OCI-M1 (cell line): Measurements from ENCODE around the gene DENND1A.
"Not testable (repeated sequence)": the region's sequence is repeated elsewhere in the genome, so short reads cannot be mapped to it uniquely, and the experiment has no call there.

Experiments
- DNase-seq: peaks from one replicate; lab custom pipeline; 2025; lab: John Stamatoyannopoulos, UW

DENND1A gene

GRCh38 chr9:123654218-123654993, 275.5 kb downstream of the DENND1A start:
- no peak for DNase-seq

GRCh38 chr9:123652416-123652815, 277.5 kb downstream of the DENND1A start:
- DNase-seq = no peak

GRCh38 chr9:123651871-123652270, 278.1 kb downstream of the DENND1A start:
- no peak for DNase-seq

- no peak for DNase-seq
These were observed 278.7 kb downstream of the DENND1A start for GRCh38 chr9:123651273-123651672.

- DNase-seq = no peak
These were observed 280.0 kb downstream of the DENND1A start for GRCh38 chr9:123649909-123650308.

- no peak for DNase-seq
These were observed 282.8 kb downstream of the DENND1A start for GRCh38 chr9:123647145-123647544.

GRCh38 chr9:123645762-123646161, 284.2 kb downstream of the DENND1A start:
- no peak for DNase-seq

- DNase-seq = peak; percentile 40
These were observed 284.8 kb downstream of the DENND1A start for GRCh38 chr9:123645126-123645525.

- no peak for DNase-seq
These were observed 286.4 kb downstream of the DENND1A start for GRCh38 chr9:123643518-123643917.

- DNase-seq = peak; percentile 65
These were observed 287.3 kb downstream of the DENND1A start for GRCh38 chr9:123642291-123643278.

GRCh38 chr9:123640792-123641222, 289.1 kb downstream of the DENND1A start:
- no peak for DNase-seq

- DNase-seq = no peak
These were observed 290.2 kb downstream of the DENND1A start for GRCh38 chr9:123639743-123640142.

- peak; percentile 90 for DNase-seq
These were observed 291.8 kb downstream of the DENND1A start for GRCh38 chr9:123637945-123638634.

GRCh38 chr9:123637606-123637944, 292.4 kb downstream of the DENND1A start:
- peak; percentile 63 for DNase-seq

- not testable (repeated sequence) for DNase-seq
These were observed 293.1 kb downstream of the DENND1A start for GRCh38 chr9:123636805-123637204.

- DNase-seq = no peak
These were observed 298.1 kb downstream of the DENND1A start for GRCh38 chr9:123631862-123632261.

- no peak for DNase-seq
These were observed 299.7 kb downstream of the DENND1A start for GRCh38 chr9:123630233-123630632.

GRCh38 chr9:123629531-123629930, 300.4 kb downstream of the DENND1A start:
- DNase-seq = no peak

- no peak for DNase-seq
These were observed 307.1 kb downstream of the DENND1A start for GRCh38 chr9:123622711-123623241.

GRCh38 chr9:123620239-123620638, 309.7 kb downstream of the DENND1A start:
- peak; percentile 15 for DNase-seq

GRCh38 chr9:123617952-123618678, 311.8 kb downstream of the DENND1A start:
- no peak for DNase-seq
